Choroid plexus epithelial cell (primary cell): ENCODE results near the gene INPP4B.

Experiments
- DNase-seq: peaks from one replicate; pipeline ENCODE4 v3.0.0-alpha.2; 2010; ENCODE audit warnings: low read depth
- H3K4me3 ChIP-seq: 2 replicates; pipeline ENCODE4 v1.5.1; 2011; ENCODE audit warnings: low read depth, mild to moderate bottlenecking, control low read depth, low read length, moderate library complexity
- TF ChIP-seq, protein P1 (sequence below): conservative IDR thresholded peaks from 2 replicates; pipeline ENCODE4 v1.5.1; 2011; ENCODE audit warnings: low read depth, mild to moderate bottlenecking, control low read depth, inconsistent platforms, low read length, moderate library complexity

INPP4B gene

GRCh38 chr4:142226014-142226413, 620.1 kb downstream of the INPP4B start:
- TF ChIP-seq, protein P1, sequence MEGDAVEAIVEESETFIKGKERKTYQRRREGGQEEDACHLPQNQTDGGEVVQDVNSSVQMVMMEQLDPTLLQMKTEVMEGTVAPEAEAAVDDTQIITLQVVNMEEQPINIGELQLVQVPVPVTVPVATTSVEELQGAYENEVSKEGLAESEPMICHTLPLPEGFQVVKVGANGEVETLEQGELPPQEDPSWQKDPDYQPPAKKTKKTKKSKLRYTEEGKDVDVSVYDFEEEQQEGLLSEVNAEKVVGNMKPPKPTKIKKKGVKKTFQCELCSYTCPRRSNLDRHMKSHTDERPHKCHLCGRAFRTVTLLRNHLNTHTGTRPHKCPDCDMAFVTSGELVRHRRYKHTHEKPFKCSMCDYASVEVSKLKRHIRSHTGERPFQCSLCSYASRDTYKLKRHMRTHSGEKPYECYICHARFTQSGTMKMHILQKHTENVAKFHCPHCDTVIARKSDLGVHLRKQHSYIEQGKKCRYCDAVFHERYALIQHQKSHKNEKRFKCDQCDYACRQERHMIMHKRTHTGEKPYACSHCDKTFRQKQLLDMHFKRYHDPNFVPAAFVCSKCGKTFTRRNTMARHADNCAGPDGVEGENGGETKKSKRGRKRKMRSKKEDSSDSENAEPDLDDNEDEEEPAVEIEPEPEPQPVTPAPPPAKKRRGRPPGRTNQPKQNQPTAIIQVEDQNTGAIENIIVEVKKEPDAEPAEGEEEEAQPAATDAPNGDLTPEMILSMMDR, result no peak
- H3K4me3 ChIP-seq, result no peak overlapping the region
- no peak for DNase-seq

GRCh38 chr4:142222127-142222526, 624.0 kb downstream of the INPP4B start:
- H3K4me3 ChIP-seq, result no peak overlapping the region
- DNase-seq, result no peak
- TF ChIP-seq, protein P1, result no peak

- no peak for DNase-seq
- H3K4me3 ChIP-seq, result no peak overlapping the region
- TF ChIP-seq, protein P1, result no peak
Measured at GRCh38 chr4:142218726-142219125, 627.4 kb downstream of the INPP4B start.

- TF ChIP-seq, protein P1, result peak; percentile 30
- no peak overlapping the region for H3K4me3 ChIP-seq
Measured at GRCh38 chr4:142211444-142211843, 634.7 kb downstream of the INPP4B start.

GRCh38 chr4:142203505-142203904, 642.6 kb downstream of the INPP4B start:
- no peak overlapping the region for H3K4me3 ChIP-seq
- no peak for DNase-seq
- TF ChIP-seq, protein P1, result no peak

More at GRCh38 chr4:142211444-142211843, 634.7 kb downstream of the INPP4B start:
- DNase-seq, result peak; percentile 19

DNA sequence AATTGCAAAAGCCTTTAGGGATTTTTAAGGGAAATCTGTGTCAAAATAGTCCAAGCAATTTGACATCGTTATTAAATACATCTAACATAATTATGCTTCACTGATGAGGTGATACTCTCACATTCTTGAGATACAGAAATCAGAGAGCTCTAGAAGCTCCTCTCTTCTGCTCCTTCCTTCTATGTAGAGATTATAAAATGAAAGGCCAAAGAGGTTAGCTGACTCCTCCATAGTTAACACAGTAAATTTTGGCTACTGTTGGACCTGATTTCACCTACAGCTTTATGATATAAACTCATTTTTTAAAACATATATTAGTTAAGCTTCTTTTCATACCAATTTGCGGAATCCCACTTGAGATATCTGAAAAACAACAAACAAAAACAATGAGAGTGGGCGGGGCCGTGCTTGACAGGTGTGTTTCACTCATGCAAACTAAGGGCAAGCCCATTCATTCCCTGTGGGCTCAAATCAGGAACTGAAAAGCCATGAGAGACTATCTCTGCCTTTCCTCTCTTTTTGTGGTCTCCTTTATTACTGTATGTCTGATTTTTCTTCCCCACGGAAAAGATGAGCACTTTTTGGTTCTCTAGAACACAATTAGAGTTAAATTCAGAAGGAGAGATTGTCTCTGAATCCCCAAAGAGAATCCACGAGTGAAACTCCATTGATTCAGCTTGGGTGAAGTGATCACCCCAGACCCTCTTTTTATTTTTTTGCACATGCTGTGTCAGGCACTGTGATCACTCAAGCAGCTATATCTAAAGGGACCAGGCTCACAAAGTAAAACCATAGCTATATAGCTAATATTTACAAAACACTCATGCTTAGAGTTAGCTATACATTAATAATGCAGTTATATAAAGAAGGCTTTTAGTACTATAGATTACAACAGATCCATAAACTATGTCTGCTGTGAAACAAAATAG, 643.4 kb downstream of the INPP4B start:
- DNase-seq, result no peak
- no peak overlapping the region for H3K4me3 ChIP-seq
- TF ChIP-seq, protein P1, result no peak

- peak; percentile 56 for DNase-seq
- TF ChIP-seq, protein P1, result no peak
Measured at GRCh38 chr4:142201041-142201440, 645.1 kb downstream of the INPP4B start.

More at GRCh38 chr4:142201041-142201440, 645.1 kb downstream of the INPP4B start:
- H3K4me3 ChIP-seq, result no peak overlapping the region
